Thyroid gland (tissue), 4 donors: ENCODE data around the gene CEACAM6.

Source experiments
- POLR2A ChIP-seq, 2 donors: fragments of 450-650 bp; IDR thresholded peaks; one replicate each; pipeline ENCODE4 v1.6.1; 2017; ENCODE audit warnings: antibody characterized with exemption in 2 of 2, mild to moderate bottlenecking in 2 of 2, moderate library complexity in 1 of 2
- TF ChIP-seq, protein P1 (sequence below), 6 experiments: fragments of 200-600 bp in 3 of 6; fragments of 450-650 bp in 3 of 6; sonication (generic) in 3 of 6; IDR thresholded peaks; one replicate each; pipeline ENCODE4 v1.5.1; 2016 to 2019; ENCODE audit warnings: antibody characterized with exemption in 6 of 6, mild to moderate bottlenecking in 2 of 6, inconsistent platforms in 1 of 6, moderate library complexity in 1 of 6

DNA sequence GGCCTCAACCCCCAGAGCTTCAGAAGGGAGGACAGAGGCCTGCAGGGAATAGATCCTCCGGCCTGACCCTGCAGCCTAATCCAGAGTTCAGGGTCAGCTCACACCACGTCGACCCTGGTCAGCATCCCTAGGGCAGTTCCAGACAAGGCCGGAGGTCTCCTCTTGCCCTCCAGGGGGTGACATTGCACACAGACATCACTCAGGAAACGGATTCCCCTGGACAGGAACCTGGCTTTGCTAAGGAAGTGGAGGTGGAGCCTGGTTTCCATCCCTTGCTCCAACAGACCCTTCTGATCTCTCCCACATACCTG lies 47.9 kb upstream of the CEACAM6 start:
- no peak for TF ChIP-seq POLR2A (IDR thresholded peaks at IDR 0.05)
- TF ChIP-seq, protein P1, sequence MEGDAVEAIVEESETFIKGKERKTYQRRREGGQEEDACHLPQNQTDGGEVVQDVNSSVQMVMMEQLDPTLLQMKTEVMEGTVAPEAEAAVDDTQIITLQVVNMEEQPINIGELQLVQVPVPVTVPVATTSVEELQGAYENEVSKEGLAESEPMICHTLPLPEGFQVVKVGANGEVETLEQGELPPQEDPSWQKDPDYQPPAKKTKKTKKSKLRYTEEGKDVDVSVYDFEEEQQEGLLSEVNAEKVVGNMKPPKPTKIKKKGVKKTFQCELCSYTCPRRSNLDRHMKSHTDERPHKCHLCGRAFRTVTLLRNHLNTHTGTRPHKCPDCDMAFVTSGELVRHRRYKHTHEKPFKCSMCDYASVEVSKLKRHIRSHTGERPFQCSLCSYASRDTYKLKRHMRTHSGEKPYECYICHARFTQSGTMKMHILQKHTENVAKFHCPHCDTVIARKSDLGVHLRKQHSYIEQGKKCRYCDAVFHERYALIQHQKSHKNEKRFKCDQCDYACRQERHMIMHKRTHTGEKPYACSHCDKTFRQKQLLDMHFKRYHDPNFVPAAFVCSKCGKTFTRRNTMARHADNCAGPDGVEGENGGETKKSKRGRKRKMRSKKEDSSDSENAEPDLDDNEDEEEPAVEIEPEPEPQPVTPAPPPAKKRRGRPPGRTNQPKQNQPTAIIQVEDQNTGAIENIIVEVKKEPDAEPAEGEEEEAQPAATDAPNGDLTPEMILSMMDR (IDR thresholded peaks at IDR 0.05): no peak
